Caco-2 (cell line): Measurements from ENCODE around the gene DYNLL2. TPM values are rescaled to one million over a fixed set of nuclear protein-coding genes. Genes with fewer than 3 reads are reported as not detected.

Experiments
- BruUV-seq: library from RNA; stranded (reverse); fragments of 400-500 nt; replicated peaks from 2 replicates; lab custom pipeline; 2021; lab: Mats Ljungman, UMichigan
- CTCF ChIA-PET: fragments of 300-600 bp; sonication (Branson Sonifier 250); formaldehyde crosslinking; loops from one replicate; lab custom pipeline; 2022; ENCODE audit warnings: antibody characterized with exemption; lab: Charles Lee
- POLR2A ChIA-PET: fragments of 300-600 bp; sonication (Branson Sonifier 250); formaldehyde crosslinking; loops from one replicate; lab custom pipeline; 2022; ENCODE audit warnings: antibody characterized with exemption; lab: Charles Lee
- DNase-seq, 2 experiments: peaks; one replicate each; pipeline versions ENCODE4 v3.0.0 to v3.0.0-alpha.2; 2020 to 2022
- H3K27me3 ChIP-seq: replicated peaks from 2 replicates; pipeline ENCODE4 v1.6.0; 2011; ENCODE audit warnings: low read length; ENCODE audit not compliant: control insufficient read depth, insufficient read depth
- H3K36me3 ChIP-seq: 2 replicates; pipeline ENCODE4 v1.5.1; 2011; ENCODE audit warnings: low read length; ENCODE audit not compliant: control insufficient read depth, insufficient read depth
- H3K4me1 ChIP-seq: fragments of 250-450 bp; sonication (Bioruptor Pico); 2 replicates; pipeline ENCODE4 v1.5.1; 2020; ENCODE audit warnings: mild to moderate bottlenecking
- H3K4me3 ChIP-seq: 2 replicates; pipeline ENCODE4 v1.5.1; 2011; ENCODE audit warnings: low read depth, mild to moderate bottlenecking, control low read depth, low read length
- H3K9me3 ChIP-seq: fragments of 250-450 bp; sonication (Bioruptor Pico); 2 replicates; pipeline ENCODE4 v1.5.1; 2020; ENCODE audit warnings: mild to moderate bottlenecking, moderate library complexity
- H3K27ac Mint-ChIP-seq: one replicate; pipeline ENCODE4 v1.8.0; 2022; ENCODE audit warnings: mixed read lengths; ENCODE audit not compliant: unreplicated experiment
- H3K27me3 Mint-ChIP-seq: one replicate; pipeline ENCODE4 v1.8.0; 2022; ENCODE audit warnings: mixed read lengths; ENCODE audit not compliant: insufficient read depth, unreplicated experiment
- H3K36me3 Mint-ChIP-seq: one replicate; pipeline ENCODE4 v1.8.0; 2022; ENCODE audit warnings: mild to moderate bottlenecking, mixed read lengths; ENCODE audit not compliant: insufficient read depth, unreplicated experiment
- H3K4me1 Mint-ChIP-seq: one replicate; pipeline ENCODE4 v1.8.0; 2022; ENCODE audit warnings: low read depth, mixed read lengths; ENCODE audit not compliant: unreplicated experiment
- H3K4me3 Mint-ChIP-seq: one replicate; pipeline ENCODE4 v1.8.0; 2022; ENCODE audit warnings: mild to moderate bottlenecking, moderate library complexity, mixed read lengths; ENCODE audit not compliant: unreplicated experiment
- H3K9me3 Mint-ChIP-seq: one replicate; pipeline ENCODE4 v1.8.0; 2022; ENCODE audit warnings: mixed read lengths; ENCODE audit not compliant: unreplicated experiment
- CTCF ChIP-seq, 2 experiments: fragments of 200-600 bp in 1 of 2; IDR thresholded peaks; 1 replicate in 1 of 2; 2 replicates in 1 of 2; pipeline versions ENCODE4 v1.5.1 to v1.8.0; 2011 to 2022; ENCODE audit warnings: antibody characterized with exemption in 1 of 2, control low read depth in 1 of 2, inconsistent platforms in 1 of 2, low read depth in 1 of 2, low read length in 1 of 2, mild to moderate bottlenecking in 1 of 2, moderate library complexity in 1 of 2; ENCODE audit not compliant: insufficient read depth in 1 of 2, severe bottlenecking in 1 of 2, unreplicated experiment in 1 of 2
- intact Hi-C: fragments of 100-400 bp; cut with micrococcal nuclease; formaldehyde crosslinking; loops from one replicate; pipeline ENCODE4 v1.10.0; 2022; ENCODE audit not compliant: unreplicated experiment
- total RNA-seq: library from RNA; stranded (reverse); gene quantifications from 2 replicates; pipeline ENCODE4 v1.2.3, GENCODE V29; 2022

The DYNLL2 gene
- total RNA-seq, 1 experiment from 2014 or later: 80.6 TPM

DNA sequence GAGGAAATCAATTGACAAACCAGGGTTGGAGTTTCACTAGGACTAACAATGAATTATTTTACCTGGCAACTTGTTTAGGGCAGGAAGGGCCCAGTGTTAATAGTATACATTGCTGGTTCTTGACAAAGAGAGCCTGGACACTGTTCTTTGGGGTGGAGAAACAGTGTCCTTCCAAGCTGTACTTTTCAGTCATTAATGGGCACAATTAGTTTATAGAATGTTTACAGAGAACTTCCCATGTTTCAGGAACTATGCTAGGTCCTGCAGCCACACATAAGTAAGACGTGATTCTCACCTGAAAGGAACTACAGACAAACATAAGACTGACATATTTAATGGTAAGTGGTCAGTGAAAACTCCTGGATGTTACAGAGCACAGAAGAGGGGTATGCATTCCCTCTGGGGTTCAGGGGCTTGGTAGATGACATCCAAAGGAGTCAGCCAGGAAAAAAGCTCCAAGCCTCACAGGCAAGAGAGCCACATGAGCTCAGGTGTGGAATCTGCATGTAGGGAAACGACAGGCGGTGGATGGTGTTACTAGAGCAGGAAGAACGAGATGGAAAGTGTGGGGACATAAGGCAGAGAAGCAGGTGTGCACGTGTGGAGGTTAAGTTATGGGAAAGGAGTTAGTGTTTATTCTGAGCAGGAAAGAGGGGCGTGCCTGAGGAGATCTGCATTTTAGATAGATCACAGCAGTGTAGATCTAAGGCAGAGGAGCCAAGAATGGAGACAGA lies 3.8 kb upstream of the DYNLL2 start:
- Histone ChIP-seq H3K4me1 (peaks cover 11% of the 10 kb centered on the region), H3K36me3 (no peaks in the 10 kb centered on the region), H3K9me3 (0 out of 2 replicates have a peak, but pooled peaks cover 4% of the 10 kb centered on the region), H3K27me3 (no peaks in the 10 kb centered on the region), H3K4me3 (no peak overlapping the region)
- H3K9me3 Mint-ChIP-seq: no peaks in the 10 kb centered on the region
- no TSS peak for BruUV-seq
- POLR2A ChIA-PET: no interaction called here
- no peak overlapping the region for H3K4me3 Mint-ChIP-seq
- CTCF ChIA-PET: no interaction called here
- DNase-seq: no peak
- no peak overlapping the region for H3K27ac Mint-ChIP-seq
- no peaks in the 10 kb centered on the region for H3K4me1 Mint-ChIP-seq
- H3K27me3 Mint-ChIP-seq: peaks cover 3% of the 10 kb centered on the region
- intact Hi-C loops: no loop called here
- peaks cover 12% of the 10 kb centered on the region for H3K36me3 Mint-ChIP-seq
- TF ChIP-seq CTCF (IDR thresholded peaks at IDR 0.05; ENCODE audit: insufficient read depth in 1 of 2, low read depth in 1 of 2, low read length in 1 of 2, severe bottlenecking in 1 of 2, unreplicated experiment in 1 of 2): no peak

DNA sequence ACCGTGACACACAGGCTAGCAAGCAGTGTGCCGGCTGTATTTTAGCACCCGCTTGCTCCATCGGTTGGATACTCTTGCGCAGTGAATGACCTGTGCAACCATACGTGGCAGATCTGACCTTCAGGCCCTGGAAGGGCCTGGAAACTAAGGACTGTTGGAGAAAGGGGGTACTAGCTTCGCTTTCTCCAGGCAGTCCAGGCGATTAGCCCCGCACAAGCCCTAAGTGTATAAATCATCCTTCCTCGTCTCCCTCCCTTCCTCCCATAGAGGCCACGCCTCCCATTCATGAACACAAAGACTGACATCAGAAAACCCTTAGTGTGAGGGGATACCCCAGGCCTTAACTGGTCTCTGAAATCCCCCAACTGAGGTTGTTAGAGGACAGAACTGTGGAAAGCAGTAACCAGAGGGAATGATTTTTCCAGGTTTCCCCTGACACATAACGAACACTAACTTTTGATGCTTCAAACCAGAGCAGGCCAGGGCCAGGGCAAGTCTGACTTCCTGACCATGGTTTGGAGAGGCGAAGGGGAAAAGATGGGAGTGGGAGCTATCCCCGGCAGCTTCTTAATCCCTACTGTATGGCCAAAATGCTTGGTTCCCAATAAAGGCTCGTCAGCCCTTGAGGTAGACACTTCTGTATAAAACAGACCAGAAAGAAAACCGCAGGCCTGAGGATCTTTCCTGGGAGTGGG lies 1.4 kb upstream of the DYNLL2 start:
- TF ChIP-seq CTCF (IDR thresholded peaks at IDR 0.05; ENCODE audit: insufficient read depth in 1 of 2, low read depth in 1 of 2, low read length in 1 of 2, severe bottlenecking in 1 of 2, unreplicated experiment in 1 of 2): no peak
- intact Hi-C loops: no loop called here
- ChIA-PET CTCF (no interaction called here), POLR2A (interaction anchor here (1.0 to 1.4 kb wide), 2 partner anchors 11 to 32 kb away, joined by 3 to 9 read pairs; no protein-coding TSS in a partner anchor)
- peaks cover 2% of the 10 kb centered on the region; the same call in 1 of the 2 replicates for H3K36me3 ChIP-seq
- H3K4me1 ChIP-seq: peaks cover 15% of the 10 kb centered on the region
- BruUV-seq: no TSS peak
- no peak overlapping the region for H3K4me3 ChIP-seq
- Mint-ChIP-seq H3K27me3 (peaks cover 3% of the 10 kb centered on the region), H3K4me1 (peaks cover 2% of the 10 kb centered on the region), H3K27ac (no peak overlapping the region), H3K36me3 (peaks cover 31% of the 10 kb centered on the region), H3K4me3 (no peak overlapping the region), H3K9me3 (no peaks in the 10 kb centered on the region)
- no peak for DNase-seq
- H3K9me3 ChIP-seq: no peaks in the 10 kb centered on the region
- H3K27me3 ChIP-seq: no peaks in the 10 kb centered on the region

GRCh38 chr17:58082341-58082869 lies 814 bp upstream of the DYNLL2 start:
- POLR2A ChIA-PET: interaction anchor here (0.6 to 3.0 kb wide), 24 partner anchors 10 to 1755 kb away, joined by 3 to 59 read pairs (median 4); partner anchors contain the start of genes EPX, MRPS23, RNF43 and SRSF1
- no peaks in the 10 kb centered on the region for H3K9me3 ChIP-seq
- intact Hi-C loops: no loop called here
- H3K9me3 Mint-ChIP-seq: no peaks in the 10 kb centered on the region
- no peak overlapping the region for H3K4me3 ChIP-seq
- DNase-seq: peak in 1 of 2 experiments; percentile 7
- peaks cover 15% of the 10 kb centered on the region for H3K4me1 ChIP-seq
- CTCF ChIA-PET: interaction anchor here (0.6 to 1.2 kb wide), 6 partner anchors 33 to 416 kb away, joined by 3 to 8 read pairs (median 4); partner anchors contain the start of gene SRSF1
- H3K4me1 Mint-ChIP-seq: peaks cover 8% of the 10 kb centered on the region
- no TSS peak for BruUV-seq
- peak overlapping the region; percentile 64 for H3K4me3 Mint-ChIP-seq
- peaks cover 3% of the 10 kb centered on the region; the same call in 1 of the 2 replicates for H3K36me3 ChIP-seq
- no peak for TF ChIP-seq CTCF (IDR thresholded peaks at IDR 0.05; ENCODE audit: insufficient read depth in 1 of 2, low read depth in 1 of 2, low read length in 1 of 2, severe bottlenecking in 1 of 2, unreplicated experiment in 1 of 2)
- H3K36me3 Mint-ChIP-seq: peaks cover 37% of the 10 kb centered on the region
- H3K27me3 ChIP-seq: no peaks in the 10 kb centered on the region
- peak overlapping the region; percentile 88 for H3K27ac Mint-ChIP-seq
- H3K27me3 Mint-ChIP-seq: peaks cover 3% of the 10 kb centered on the region
